Measurements from ENCODE around the gene TWF2.
"Not testable (repeated sequence)": the region's sequence is repeated elsewhere in the genome, so short reads cannot be mapped to it uniquely, and the experiment has no call there.

Gene TWF2

GRCh38 chr3:52238761-52239701, at the start of gene TWF2:
TSS of gene TWF2 (minus strand) at chr3:52239158. CDS start at chr3:52239016, 142 bp downstream.
- DNase-seq (ENCODE audit: low read depth, low spot score), result no peak

DNA sequence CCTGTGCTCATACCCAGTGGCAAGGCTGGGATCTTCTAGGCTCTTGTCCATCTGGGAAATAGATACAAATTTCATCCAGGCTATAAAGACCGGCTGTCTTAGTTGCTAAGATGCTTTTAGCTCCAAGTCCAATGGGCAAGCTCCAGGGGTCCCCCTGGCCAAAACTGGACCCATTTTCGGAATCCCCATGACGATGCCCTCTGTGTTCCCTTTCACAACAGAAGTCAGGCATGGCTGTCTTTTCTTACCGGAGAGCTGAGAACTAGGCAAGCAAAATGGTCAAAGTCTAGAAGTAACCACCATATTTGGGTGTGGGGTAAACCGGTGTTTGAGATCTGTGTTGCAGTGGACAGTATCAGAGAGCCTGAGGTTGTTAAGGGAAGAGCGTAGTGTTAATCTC, 49.7 kb upstream of the TWF2 start:
- DNase-seq (ENCODE audit: low read depth, low spot score), result no peak

- no peak for DNase-seq (ENCODE audit: low read depth, low spot score)
Measured at GRCh38 chr3:52286777-52287110, 47.8 kb upstream of the TWF2 start.

GRCh38 chr3:52284051-52284450, 45.1 kb upstream of the TWF2 start:
- DNase-seq (ENCODE audit: low read depth, low spot score), result not testable (repeated sequence)

DNA sequence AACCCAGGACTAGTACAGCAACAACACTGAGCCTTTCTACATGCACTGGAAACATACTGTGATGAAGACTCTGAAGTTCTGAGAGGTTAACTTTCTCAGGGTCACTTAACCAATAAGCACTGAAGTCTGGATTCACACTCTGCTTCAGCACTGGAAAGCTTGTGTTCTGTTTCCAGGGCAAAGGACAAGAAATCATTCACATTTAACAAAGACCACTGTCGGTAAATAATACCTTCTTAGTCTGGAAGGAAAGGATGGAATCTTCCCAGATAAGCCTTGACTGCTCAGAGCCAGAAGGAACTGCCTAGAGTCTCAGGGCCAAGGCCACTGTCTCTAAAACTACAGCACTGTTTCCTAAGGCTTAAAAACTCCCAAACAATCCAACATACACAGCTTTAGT, 44.3 kb upstream of the TWF2 start:
- no peak for DNase-seq (ENCODE audit: low read depth, low spot score)

DNA sequence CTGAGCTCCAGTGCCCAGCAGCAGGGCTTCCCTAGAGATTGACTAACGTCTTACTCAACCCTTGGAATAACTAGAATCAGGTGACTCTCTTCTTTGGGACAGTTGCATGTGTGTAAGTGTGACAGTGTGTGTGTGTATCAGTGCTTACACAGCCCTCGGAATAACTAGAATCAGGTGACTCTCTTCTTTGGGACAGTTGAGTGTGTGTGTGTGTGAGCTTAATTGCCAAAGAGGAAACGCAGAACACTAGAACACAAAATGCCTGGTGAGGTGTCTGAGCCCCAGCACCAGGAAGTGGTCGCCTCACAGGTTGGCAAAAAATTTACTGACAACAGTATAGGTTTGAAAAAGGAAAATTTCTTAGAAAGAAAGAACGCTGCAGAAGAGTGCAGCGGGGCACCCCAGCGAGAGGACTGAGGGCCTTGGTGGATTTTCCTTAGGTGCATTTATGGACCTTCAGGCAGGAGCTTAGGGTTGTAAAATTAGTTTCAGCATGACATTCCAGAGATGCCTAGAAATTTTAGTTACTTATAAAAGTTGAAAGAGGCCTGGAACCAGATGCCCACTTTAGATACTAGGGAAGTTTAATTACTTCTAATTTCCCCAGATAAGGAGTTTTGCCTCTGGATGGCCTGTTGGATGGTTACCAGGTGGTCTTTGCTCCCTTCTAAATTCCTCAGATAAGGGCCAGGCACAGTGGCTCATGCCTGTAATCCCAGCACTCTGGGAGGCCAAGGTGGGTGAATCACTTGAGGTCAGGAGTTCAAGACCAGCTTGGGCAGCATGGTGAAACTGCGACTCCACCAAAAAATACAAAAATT, 43.2 kb upstream of the TWF2 start:
- DNase-seq (ENCODE audit: low read depth, low spot score), result no peak

DNA sequence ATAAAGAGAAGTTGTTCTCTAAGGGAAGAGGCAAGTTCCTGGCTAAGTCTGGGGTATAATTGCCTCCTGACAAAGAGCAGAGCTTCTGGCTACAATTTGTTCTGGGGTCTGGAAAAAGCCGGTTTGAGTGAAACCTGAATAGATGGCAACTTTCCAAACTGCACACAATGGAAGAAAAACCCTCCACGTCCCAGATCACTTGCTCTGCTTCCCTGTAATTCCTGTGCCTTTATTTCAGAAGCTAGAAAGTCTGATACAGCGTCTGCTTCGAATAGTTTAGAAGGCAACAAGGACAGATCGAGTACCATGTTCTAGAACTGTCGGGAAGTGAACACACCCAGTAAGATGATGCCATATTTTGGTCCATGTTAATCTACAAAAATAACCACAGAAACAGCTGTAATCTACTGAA, 41.1 kb upstream of the TWF2 start:
- DNase-seq (ENCODE audit: low read depth, low spot score), result no peak

GRCh38 chr3:52279596-52279995, 40.6 kb upstream of the TWF2 start:
- no peak for DNase-seq (ENCODE audit: low read depth, low spot score)

DNA sequence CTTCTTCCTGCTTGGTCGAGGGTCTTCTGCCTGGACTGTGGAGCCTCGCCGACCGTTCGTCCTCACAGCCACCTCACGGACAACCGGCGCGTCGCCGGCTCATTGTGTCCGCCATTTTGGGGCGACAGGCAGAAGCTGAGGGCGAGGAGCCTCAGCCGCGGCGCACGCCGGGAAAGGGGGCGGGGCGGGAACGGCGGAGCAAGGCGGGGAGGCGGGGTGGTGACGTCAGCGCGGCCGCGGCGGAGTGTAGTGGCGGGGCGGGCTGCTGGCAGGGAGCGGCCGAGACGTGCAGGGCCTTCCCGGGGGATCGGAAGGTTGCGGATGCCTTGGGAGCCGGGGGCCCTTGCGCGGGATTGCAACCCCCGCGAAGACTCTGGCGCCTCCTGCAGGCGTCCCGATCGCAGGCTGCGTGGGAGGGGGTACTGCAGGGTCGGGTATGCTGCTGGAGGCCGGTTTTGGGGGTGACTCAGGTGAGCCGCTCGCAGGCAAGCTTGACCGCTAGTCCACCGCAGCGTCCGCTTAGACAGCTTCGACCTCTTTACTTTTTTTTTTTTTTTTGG, 39.6 kb upstream of the TWF2 start, which contains the start of gene WDR82:
Gene WDR82 (minus strand): TSS at position 140 of the 560 bp plus-strand sequence. CDS start 288 bp downstream, outside the sequence.
- DNase-seq (ENCODE audit: low read depth, low spot score), result peak; percentile 73

DNA sequence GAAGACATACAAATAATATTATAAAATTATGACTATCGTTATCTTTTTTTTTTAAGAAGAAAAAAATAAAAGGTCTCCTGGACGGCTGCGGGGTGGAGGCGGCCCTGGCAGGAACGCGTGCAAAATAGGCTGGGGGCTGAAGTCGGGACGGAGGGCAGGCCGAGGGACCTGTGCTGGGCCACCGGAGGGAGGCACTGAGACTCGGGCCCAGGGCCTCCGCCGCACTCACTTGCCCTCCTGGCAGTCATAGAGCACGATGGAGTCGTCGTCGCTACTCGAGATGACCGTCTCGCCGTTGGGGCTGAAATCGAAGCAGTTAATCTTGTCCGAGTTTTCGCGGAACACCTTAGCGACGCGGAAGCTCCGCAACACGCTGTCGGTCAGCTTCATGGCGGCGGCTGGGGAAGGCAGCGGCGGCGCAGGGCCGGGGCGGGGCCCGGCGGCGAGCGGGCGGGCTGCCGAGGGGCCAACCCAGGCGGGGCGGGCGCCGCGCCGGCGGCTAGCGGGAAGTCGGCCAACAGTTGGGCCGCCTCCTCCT, 39.1 kb upstream of the TWF2 start:
- DNase-seq (ENCODE audit: low read depth, low spot score), result no peak

- no peak for DNase-seq (ENCODE audit: low read depth, low spot score)
Measured at GRCh38 chr3:52277071-52277964, 38.4 kb upstream of the TWF2 start.

- DNase-seq (ENCODE audit: low read depth, low spot score), result not testable (repeated sequence)
Measured at GRCh38 chr3:52274781-52275180, 35.8 kb upstream of the TWF2 start.

GRCh38 chr3:52272831-52273230, 33.9 kb upstream of the TWF2 start:
- no peak for DNase-seq (ENCODE audit: low read depth, low spot score)

DNA sequence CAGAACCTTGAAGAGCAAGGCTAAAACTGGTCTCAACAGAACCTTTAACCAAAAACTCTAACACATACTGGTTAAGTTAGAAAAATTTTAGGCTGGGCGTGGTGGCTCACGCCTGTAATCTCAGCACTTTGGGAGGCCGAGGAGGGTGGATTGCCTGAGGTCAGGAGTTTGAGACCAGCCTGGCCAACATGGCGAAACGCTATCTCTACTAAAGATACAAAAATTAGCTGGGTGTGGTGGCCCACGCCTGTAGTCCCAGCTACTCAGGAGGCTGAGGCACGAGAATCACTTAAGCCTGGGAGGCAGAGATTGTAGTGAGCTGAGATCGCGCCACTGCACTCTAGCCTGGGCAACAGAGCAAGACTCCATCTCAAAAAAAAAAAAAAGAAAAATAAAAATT, 33.2 kb upstream of the TWF2 start:
- DNase-seq (ENCODE audit: low read depth, low spot score), result not testable (repeated sequence)

- DNase-seq (ENCODE audit: low read depth, low spot score), result no peak
Measured at GRCh38 chr3:52270252-52270754, 31.3 kb upstream of the TWF2 start.

GRCh38 chr3:52269776-52270175, 30.8 kb upstream of the TWF2 start:
- DNase-seq (ENCODE audit: low read depth, low spot score), result no peak

DNA sequence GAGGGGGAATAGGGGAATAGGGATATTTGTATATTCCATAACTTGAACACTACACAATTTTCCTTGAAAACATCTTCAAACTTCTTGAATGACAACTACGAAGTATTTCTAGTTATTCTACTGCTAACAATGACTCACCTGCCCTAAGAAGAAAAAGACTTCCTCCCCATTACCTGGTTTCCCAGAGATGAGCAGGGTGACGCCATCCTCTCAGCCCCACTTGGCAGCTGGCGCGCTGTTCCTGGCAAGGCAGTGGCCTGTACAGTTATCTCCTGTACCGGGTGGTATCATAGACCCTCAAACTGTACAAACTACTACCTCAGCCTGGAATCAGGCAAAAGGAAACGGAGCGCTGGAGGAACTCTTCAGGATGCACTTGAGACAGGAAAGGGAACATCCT, 29.1 kb upstream of the TWF2 start:
- no peak for DNase-seq (ENCODE audit: low read depth, low spot score)

DNA sequence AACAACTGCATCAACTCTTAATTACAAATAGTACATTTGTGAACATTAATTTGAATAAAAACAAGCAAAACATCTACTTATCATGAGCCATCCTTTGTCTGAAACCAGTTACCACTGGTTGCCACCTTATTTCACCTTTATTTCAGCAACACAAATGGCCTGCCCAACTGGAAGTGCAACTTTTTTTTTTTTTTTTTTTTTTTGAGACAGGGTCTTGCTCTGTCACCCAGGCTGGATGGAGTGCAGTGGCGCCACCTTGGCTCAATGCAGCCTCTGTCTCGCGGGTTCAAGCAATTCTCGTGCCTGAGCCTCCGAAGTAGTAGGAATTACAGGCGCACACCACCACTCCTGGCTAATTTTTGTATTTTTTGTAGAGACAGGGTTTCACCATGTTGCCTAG, 26.4 kb upstream of the TWF2 start:
- no peak for DNase-seq (ENCODE audit: low read depth, low spot score)

- no peak for DNase-seq (ENCODE audit: low read depth, low spot score)
Measured at GRCh38 chr3:52262447-52262846, 23.5 kb upstream of the TWF2 start.

GRCh38 chr3:52259448-52259847, 20.5 kb upstream of the TWF2 start:
- no peak for DNase-seq (ENCODE audit: low read depth, low spot score)

DNA sequence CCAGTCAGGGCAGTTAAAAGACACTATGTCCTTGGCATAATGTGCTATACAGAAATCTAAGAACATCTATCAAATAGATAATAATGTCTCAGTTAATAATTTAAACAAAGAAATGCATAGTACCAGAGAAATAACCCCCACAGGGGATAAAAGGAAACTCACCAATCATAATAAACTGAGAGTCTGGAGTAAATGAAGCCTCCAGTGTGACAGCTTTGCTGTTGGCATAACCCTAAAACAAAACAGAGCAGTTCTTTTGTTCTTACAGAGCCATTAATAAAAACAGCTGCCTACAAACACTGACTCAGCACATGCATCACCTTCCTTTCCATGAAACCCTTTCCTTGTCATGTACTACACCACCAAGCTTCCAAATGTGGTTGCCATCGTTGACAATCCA, 20.1 kb upstream of the TWF2 start:
- no peak for DNase-seq (ENCODE audit: low read depth, low spot score)
